GM23338 (cell line): ENCODE measurements around the gene BACE2. TPM values are rescaled to one million over a fixed set of nuclear protein-coding genes. Genes with fewer than 3 reads are reported as not detected.

Experiments
- ATAC-seq: fragments of 200-7000 bp; cut with Tn5 transposase; 3 replicates; pipeline ENCODE4 v1.9.1; 2020
- DNase-seq: peaks from one replicate; pipeline ENCODE4 v3.0.0-alpha.2; 2015; ENCODE audit warnings: low spot score
- H2AFZ ChIP-seq: fragments of 200-600 bp; sonication (generic); 2 replicates; pipeline ENCODE4 v1.8.0; 2016; ENCODE audit warnings: antibody characterized with exemption, mild to moderate bottlenecking, moderate library complexity
- H3F3A ChIP-seq: fragments of 200-600 bp; sonication (generic); replicated peaks from 2 replicates; pipeline ENCODE4 v1.8.0; 2017; ENCODE audit warnings: antibody characterized with exemption, mixed run types, low read depth
- H3K27ac ChIP-seq: fragments of 200-600 bp; sonication (generic); 2 replicates; pipeline ENCODE4 v1.6.1; 2016; ENCODE audit warnings: low read depth
- H3K27me3 ChIP-seq: fragments of 200-600 bp; sonication (generic); 2 replicates; pipeline ENCODE4 v1.8.0; 2016; ENCODE audit warnings: mild to moderate bottlenecking, mixed run types, moderate library complexity; ENCODE audit not compliant: insufficient read depth
- H3K36me3 ChIP-seq: fragments of 200-600 bp; sonication (generic); 2 replicates; pipeline ENCODE4 v1.8.0; 2016; ENCODE audit warnings: mild to moderate bottlenecking; ENCODE audit not compliant: insufficient read depth
- H3K4me1 ChIP-seq: fragments of 200-600 bp; sonication (generic); 2 replicates; pipeline ENCODE4 v1.8.0; 2016; ENCODE audit warnings: mild to moderate bottlenecking, moderate library complexity; ENCODE audit not compliant: insufficient read depth
- H3K4me2 ChIP-seq: fragments of 200-600 bp; sonication (generic); 2 replicates; pipeline ENCODE4 v1.7.1; 2017; ENCODE audit warnings: mixed run types
- H3K4me3 ChIP-seq: fragments of 200-600 bp; sonication (generic); 2 replicates; pipeline ENCODE4 v1.6.1; 2016; ENCODE audit warnings: mixed run types
- H3K79me2 ChIP-seq: fragments of 200-600 bp; sonication (generic); replicated peaks from 2 replicates; pipeline ENCODE4 v1.8.0; 2017; ENCODE audit warnings: mild to moderate bottlenecking; ENCODE audit not compliant: insufficient read depth
- H3K9me2 ChIP-seq: fragments of 200-600 bp; sonication (generic); 2 replicates; pipeline ENCODE4 v1.8.0; 2017; ENCODE audit not compliant: insufficient read depth
- H4K20me1 ChIP-seq: fragments of 200-600 bp; sonication (generic); replicated peaks from 2 replicates; pipeline ENCODE4 v1.8.0; 2017; ENCODE audit warnings: mild to moderate bottlenecking; ENCODE audit not compliant: insufficient read depth
- H3K27ac Mint-ChIP-seq: 2 replicates; pipeline ENCODE4 v1.8.0; 2020; ENCODE audit warnings: inconsistent platforms, mild to moderate bottlenecking, moderate library complexity, mixed read lengths
- H3K27me3 Mint-ChIP-seq: 3 replicates; pipeline ENCODE4 v1.8.0; 2022; ENCODE audit warnings: low read depth, mild to moderate bottlenecking, moderate library complexity, mixed read lengths, inconsistent platforms; ENCODE audit not compliant: insufficient read depth, poor library complexity
- H3K36me3 Mint-ChIP-seq: 3 replicates; pipeline ENCODE4 v1.8.0; 2021; ENCODE audit warnings: low read depth, mild to moderate bottlenecking, inconsistent platforms, moderate library complexity, mixed read lengths
- H3K4me1 Mint-ChIP-seq: 3 replicates; pipeline ENCODE4 v1.8.0; 2020; ENCODE audit warnings: mild to moderate bottlenecking, inconsistent platforms, mixed read lengths
- H3K4me3 Mint-ChIP-seq: 3 replicates; pipeline ENCODE4 v1.8.0; 2021; ENCODE audit warnings: moderate library complexity, mild to moderate bottlenecking, inconsistent platforms, mixed read lengths
- H3K9me3 Mint-ChIP-seq: 3 replicates; pipeline ENCODE4 v1.8.0; 2020; ENCODE audit warnings: moderate library complexity, mild to moderate bottlenecking, inconsistent platforms, mixed read lengths
- CTCF ChIP-seq, 2 experiments: fragments of 200-600 bp in 1 of 2; sonication (generic) in 1 of 2; conservative IDR thresholded peaks; 2 replicates each; pipeline versions ENCODE4 v1.5.1 to v1.6.1; 2016 to 2017; ENCODE audit warnings: antibody characterized with exemption in 2 of 2, low read depth in 2 of 2, mild to moderate bottlenecking in 2 of 2, moderate library complexity in 1 of 2
- ETS1 ChIP-seq: IDR thresholded peaks from 2 replicates; pipeline ENCODE4 v1.6.1; 2016; ENCODE audit warnings: antibody characterized with exemption
- EZH2phosphoT487 ChIP-seq: fragments of 200-600 bp; sonication (generic); IDR thresholded peaks from one replicate; pipeline ENCODE4 v1.8.1; 2018; ENCODE audit warnings: antibody characterized with exemption; ENCODE audit not compliant: unreplicated experiment
- JUNB ChIP-seq: IDR thresholded peaks from one replicate; pipeline ENCODE4 v1.6.1; 2016; ENCODE audit warnings: antibody characterized with exemption; ENCODE audit not compliant: unreplicated experiment
- NANOG ChIP-seq: IDR thresholded peaks from 2 replicates; pipeline ENCODE4 v1.6.1; 2016; ENCODE audit warnings: antibody characterized with exemption, borderline replicate concordance
- REST ChIP-seq: IDR thresholded peaks from one replicate; pipeline ENCODE4 v1.6.1; 2018; ENCODE audit warnings: antibody characterized with exemption; ENCODE audit not compliant: unreplicated experiment
- ZNF114 ChIP-seq: fragments of 250-450 bp; sonication (Bioruptor Pico); IDR thresholded peaks from 2 replicates; pipeline ENCODE4 v1.5.0; 2020; ENCODE audit warnings: mild to moderate bottlenecking, moderate library complexity
- polyA plus RNA-seq: library from polyadenylated mRNA; unstranded; fragments of >200 nt; fragmentation: Nextera tagmentation; extraction: Ambion mirVana; gene quantifications from 2 replicates; pipeline ENCODE4 v1.2.1, GENCODE V29; 2016
- total RNA-seq: library from RNA; depleted of rRNA; stranded (reverse); fragments of >200 nt; shearing (Covaris generic); gene quantifications from 2 replicates; pipeline ENCODE4 v1.2.3, GENCODE V29; 2014

Gene BACE2
- total and polyA plus RNA-seq, 2 experiments from 2014 or later, result 3.5 to 6.8 TPM

- ATAC-seq, result no peak
- peaks cover 3% of the 10 kb centered on the region; the same call in 2 of the 3 replicates for H3K36me3 Mint-ChIP-seq
- no peaks in the 10 kb centered on the region for H4K20me1 ChIP-seq
Measured at GRCh38 chr21:41294548-41295231, 126.7 kb downstream of the BACE2 start.

More at GRCh38 chr21:41294548-41295231, 126.7 kb downstream of the BACE2 start:
- no peak overlapping the region for H3K4me3 ChIP-seq
- H3K27me3 ChIP-seq, result no peaks in the 10 kb centered on the region
- Mint-ChIP-seq H3K4me3 (no peak overlapping the region), H3K27ac (no peak overlapping the region), H3K9me3 (peaks cover 40% of the 10 kb centered on the region), H3K4me1 (peaks cover 3% of the 10 kb centered on the region; the same call in 2 of the 3 replicates), H3K27me3 (peaks cover 10% of the 10 kb centered on the region)
- TF ChIP-seq CTCF (conservative IDR thresholded peaks at IDR 0.05; ENCODE audit: low read depth in 2 of 2) (no peak), JUNB (no peak), REST (no peak), ZNF114 (CRISPR knock-in tag) (no peak), ETS1 (no peak), EZH2phosphoT487 (no peak), NANOG (no peak)
- H3K9me2 ChIP-seq, result no peaks in the 10 kb centered on the region
- no peak overlapping the region for H3K27ac ChIP-seq
- no peaks in the 10 kb centered on the region for H3F3A ChIP-seq
- DNase-seq, result no peak
- no peaks in the 10 kb centered on the region; the same call in 1 of the 2 replicates for H3K36me3 ChIP-seq
- no peak overlapping the region for H2AFZ ChIP-seq
- no peak overlapping the region for H3K4me2 ChIP-seq
- no peaks in the 10 kb centered on the region for H3K4me1 ChIP-seq
- no peaks in the 10 kb centered on the region for H3K79me2 ChIP-seq
